T-cell (primary cell): ENCODE measurements around the gene CFAP410. TPM values are rescaled to one million over a fixed set of nuclear protein-coding genes. Genes with fewer than 3 reads are reported as not detected.

ENCODE experiments used
- ATAC-seq, 4 experiments: fragments of 200-7000 bp in 3 of 4; fragments of 150-1000 bp in 1 of 4; cut with Tn5 transposase; replicated peaks in 1 of 4; 1 replicate in 3 of 4; 2 replicates in 1 of 4; pipeline ENCODE4 v1.10.0; 2021; ENCODE audit warnings: moderate library complexity in 3 of 4, mild to moderate bottlenecking in 2 of 4, moderate number of reproducible peaks in 1 of 4
- CTCF ChIA-PET, 2 donors: fragments of 300-600 bp; sonication (Branson Sonifier 250); formaldehyde crosslinking; loops; one replicate each; lab custom pipeline; 2022; ENCODE audit warnings: antibody characterized with exemption in 2 of 2; lab: Charles Lee
- POLR2A ChIA-PET, 2 donors: fragments of 300-600 bp; sonication (Branson Sonifier 250); formaldehyde crosslinking; loops; one replicate each; lab custom pipeline; 2022; ENCODE audit warnings: antibody characterized with exemption in 2 of 2; lab: Charles Lee
- DNase-seq, 35 experiments: peaks; one replicate each; pipeline versions ENCODE4 v3.0.0 to v3.0.0-alpha.2; 2013 to 2023
- H3K27ac ChIP-seq: one replicate; pipeline ENCODE4 v1.5.1; 2013; ENCODE audit warnings: low read length
- H3K27me3 ChIP-seq, 2 experiments: replicated peaks in 1 of 2; 1 replicate in 1 of 2; 2 replicates in 1 of 2; pipeline versions ENCODE4 v1.6.1 to v1.7.0; 2013; ENCODE audit warnings: low read length in 1 of 2, mixed read lengths in 1 of 2; ENCODE audit not compliant: control insufficient read depth in 2 of 2, insufficient read depth in 2 of 2; ENCODE audit errors: extremely low read depth in 1 of 2
- H3K36me3 ChIP-seq, 2 donors: 1 replicate in 1 of 2; 2 replicates in 1 of 2; pipeline versions ENCODE4 v1.6.1 to v1.7.0; 2013; ENCODE audit warnings: low read length in 1 of 2; ENCODE audit not compliant: control insufficient read depth in 2 of 2, insufficient read depth in 1 of 2; ENCODE audit errors: extremely low read depth in 1 of 2
- H3K4me1 ChIP-seq, 2 experiments: 1 replicate in 1 of 2; 2 replicates in 1 of 2; pipeline versions ENCODE4 v1.6.1 to v1.7.0; 2013; ENCODE audit warnings: low read length in 2 of 2, mixed read lengths in 1 of 2; ENCODE audit not compliant: insufficient read depth in 2 of 2, control insufficient read depth in 1 of 2; ENCODE audit errors: extremely low read depth in 1 of 2
- H3K4me3 ChIP-seq, 2 donors: 1 replicate in 1 of 2; 2 replicates in 1 of 2; pipeline versions ENCODE4 v1.5.1 to v1.7.0; 2013; ENCODE audit warnings: mild to moderate bottlenecking in 2 of 2, low read length in 1 of 2, moderate library complexity in 1 of 2; ENCODE audit not compliant: control insufficient read depth in 1 of 2; ENCODE audit errors: extremely low read depth in 1 of 2
- H3K9me3 ChIP-seq: 2 replicates; pipeline ENCODE4 v1.7.0; 2013
- H3K27ac Mint-ChIP-seq, 2 donors: one replicate each; pipeline ENCODE4 v1.8.0; 2020 to 2021; ENCODE audit warnings: mild to moderate bottlenecking in 2 of 2, mixed read lengths in 2 of 2
- H3K27me3 Mint-ChIP-seq, 2 donors: one replicate each; pipeline ENCODE4 v1.8.0; 2021 to 2022; ENCODE audit warnings: mixed read lengths in 2 of 2
- H3K36me3 Mint-ChIP-seq: one replicate; pipeline ENCODE4 v1.8.0; 2021; ENCODE audit warnings: mixed read lengths
- H3K4me1 Mint-ChIP-seq, 3 donors: one replicate each; pipeline ENCODE4 v1.8.0; 2020 to 2022; ENCODE audit warnings: mixed read lengths in 3 of 3, mild to moderate bottlenecking in 1 of 3
- H3K4me3 Mint-ChIP-seq, 3 donors: one replicate each; pipeline ENCODE4 v1.8.0; 2020 to 2022; ENCODE audit warnings: mild to moderate bottlenecking in 3 of 3, mixed read lengths in 3 of 3, moderate library complexity in 3 of 3
- H3K9me3 Mint-ChIP-seq, 3 donors: one replicate each; pipeline ENCODE4 v1.8.0; 2020 to 2022; ENCODE audit warnings: mixed read lengths in 3 of 3
- whole genome bisulfite sequencing: methylation state at CpG from one replicate; pipeline ENCODE4 v1.1.5; 2013; ENCODE audit warnings: missing lambda C conversion rate; ENCODE audit not compliant: insufficient coverage; 5-methylcytosine and 5-hydroxymethylcytosine counted together
- total RNA-seq, 35 experiments: library from RNA in 6 of 35; stranded (reverse) in 6 of 35; fragments of 120-200 nt in 1 of 35; gene quantifications; one replicate each; pipeline versions ENCODE4 v1.2.1 to v1.2.4 and lab custom pipeline; 2013 to 2026

Gene CFAP410
- total RNA-seq, 5 donors from 2014 or later (not counting 1 experiment from before 2014, with no cell fraction given): 58.8 to 72.1 (median 60.8) TPM

- H3K27me3 ChIP-seq: peaks cover 0 to 22% of the 10 kb centered on the region in 2 experiments
- Mint-ChIP-seq H3K4me3 (no peak overlapping the region), H3K36me3 (no peaks in the 10 kb centered on the region), H3K27me3 (no peaks in the 10 kb centered on the region), H3K9me3 (no peaks in the 10 kb centered on the region), H3K4me1 (peaks cover 0 to 5% (median 0%) of the 10 kb centered on the region in 3 donors), H3K27ac (no peak overlapping the region)
- no peak overlapping the region for H3K27ac ChIP-seq
- DNase-seq: no peak
- ChIA-PET POLR2A (no interaction called here), CTCF (no interaction called here)
- peaks cover 0 to 2% of the 10 kb centered on the region in 2 experiments for H3K4me1 ChIP-seq
- no peaks in the 10 kb centered on the region for H3K36me3 ChIP-seq
- no peak for ATAC-seq
- 77% methylated on average over 8 of the region's 9 CpGs for WGBS
- H3K9me3 ChIP-seq: no peaks in the 10 kb centered on the region
- no peak overlapping the region for H3K4me3 ChIP-seq
Measured at GRCh38 chr21:44282370-44282769, 56.8 kb downstream of the CFAP410 start.

DNA sequence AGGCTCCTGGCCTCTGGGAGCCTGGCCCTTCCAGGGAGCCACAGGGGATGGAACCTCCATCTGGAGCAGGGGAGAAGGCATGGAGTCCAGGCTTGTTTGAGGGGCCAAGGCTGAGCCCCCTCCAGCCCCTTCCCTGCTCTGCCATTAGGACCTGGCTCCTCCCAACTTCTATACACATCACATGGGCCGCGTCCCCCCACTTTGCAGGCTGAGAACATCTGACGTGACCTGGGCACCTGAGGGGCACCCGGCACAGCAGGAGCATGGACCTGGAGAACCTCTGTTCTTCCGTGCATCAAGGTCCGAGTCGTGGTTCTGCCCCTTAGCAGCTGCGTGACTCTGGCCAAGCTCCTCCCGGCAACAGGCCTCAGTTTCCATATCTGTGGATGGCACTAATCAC is 57.4 kb downstream of the CFAP410 start:
- 87% methylated on average over 9 of the region's 9 CpGs for WGBS
- peaks cover 0 to 5% (median 0%) of the 10 kb centered on the region in 3 donors for H3K4me1 Mint-ChIP-seq
- CTCF ChIA-PET: no interaction called here

GRCh38 chr21:44279354-44280260 is 59.6 kb downstream of the CFAP410 start:
- peaks cover 0 to 5% (median 0%) of the 10 kb centered on the region in 3 donors for H3K4me1 Mint-ChIP-seq
- no peaks in the 10 kb centered on the region for H3K36me3 ChIP-seq
- DNase-seq (no peak), ATAC-seq (no peak)
- CTCF ChIA-PET: no interaction called here
- POLR2A ChIA-PET: no interaction called here
- no peak overlapping the region for H3K4me3 ChIP-seq
- H3K27ac ChIP-seq: no peak overlapping the region
- no peaks in the 10 kb centered on the region for H3K27me3 Mint-ChIP-seq
- peaks cover 0 to 5% of the 10 kb centered on the region in 2 experiments for H3K27me3 ChIP-seq
- H3K9me3 ChIP-seq: no peaks in the 10 kb centered on the region
- H3K4me3 Mint-ChIP-seq: no peak overlapping the region
- no peak overlapping the region for H3K27ac Mint-ChIP-seq
- H3K36me3 Mint-ChIP-seq: no peaks in the 10 kb centered on the region
- H3K4me1 ChIP-seq: no peaks in the 10 kb centered on the region
- H3K9me3 Mint-ChIP-seq: no peaks in the 10 kb centered on the region
- WGBS: 93% methylated on average over 15 of the region's 19 CpGs

More for the DNA sequence above, 57.4 kb downstream of the CFAP410 start:
- Histone ChIP-seq H3K4me3 (no peak overlapping the region), H3K9me3 (no peaks in the 10 kb centered on the region), H3K27ac (no peak overlapping the region), H3K36me3 (no peaks in the 10 kb centered on the region), H3K4me1 (peaks cover 0 to under 1% of the 10 kb centered on the region in 2 experiments), H3K27me3 (peaks cover 0 to 17% of the 10 kb centered on the region in 2 experiments)
- POLR2A ChIA-PET: no interaction called here
- no peaks in the 10 kb centered on the region for H3K9me3 Mint-ChIP-seq
- ATAC-seq: no peak
- no peaks in the 10 kb centered on the region for H3K36me3 Mint-ChIP-seq
- no peak overlapping the region for H3K4me3 Mint-ChIP-seq
- DNase-seq: peak in 1 of 35 experiments; percentile 1
- no peak overlapping the region for H3K27ac Mint-ChIP-seq
- H3K27me3 Mint-ChIP-seq: no peaks in the 10 kb centered on the region

Other genes starting within 250 kb of the CFAP410 start
- 10 to 100 TPM in 4 of 5 donors, 1 to 10 TPM in 1; 8.9 to 39.3 (median 12.3) TPM for gene PWP2, start 232.0 kb downstream of the CFAP410 start, total RNA-seq
- gene GATD3, start 205.7 kb downstream of the CFAP410 start, total RNA-seq: 10 to 100 TPM; 12.3 to 75.0 (median 21.1) TPM
- gene ICOSLG, start 98.4 kb downstream of the CFAP410 start, total RNA-seq: 10 to 100 TPM in 3 of 5 donors, 1 to 10 TPM in 2; 7.9 to 16.7 (median 10.1) TPM
- gene DNMT3L, start 77.5 kb downstream of the CFAP410 start, total RNA-seq: not detected
- gene AIRE, start 53.5 kb downstream of the CFAP410 start, total RNA-seq: 1 to 10 TPM in 1 of 5 donors, under 1 TPM in 3, not detected in 1; 0.10 to 1.2 (median 0.47) TPM
- 100 to 1,000 TPM; 125 to 200 (median 162) TPM for gene PFKL, start 39.3 kb downstream of the CFAP410 start, total RNA-seq
- gene TRPM2, start 14.2 kb upstream of the CFAP410 start, total RNA-seq: 1 to 10 TPM; 1.2 to 8.6 (median 3.6) TPM
- gene LRRC3, start 116.1 kb upstream of the CFAP410 start, total RNA-seq: 1 to 10 TPM in 2 of 5 donors, under 1 TPM in 3; 0.76 to 2.2 (median 0.98) TPM
- gene KRTAP10-1, start 200.8 kb upstream of the CFAP410 start, total RNA-seq: not detected
- gene KRTAP10-2, start 212.1 kb upstream of the CFAP410 start, total RNA-seq: not detected
- gene KRTAP10-3, start 219.4 kb upstream of the CFAP410 start, total RNA-seq: not detected
- gene KRTAP10-4, start 234.3 kb upstream of the CFAP410 start, total RNA-seq: not detected
- not detected for gene KRTAP10-5, start 241.2 kb upstream of the CFAP410 start, total RNA-seq